GM04504 (cell line): Measurements from ENCODE around the gene TRIM7.
A peak's percentile ranks its signal among the peaks of the same experiment; 100 is the strongest.
"Not testable (repeated sequence)": the region's sequence is repeated elsewhere in the genome, so short reads cannot be mapped to it uniquely, and the experiment has no call there.

Source experiments
- DNase-seq: peaks from one replicate; pipeline ENCODE4 v3.0.0-alpha.2; 2012; ENCODE audit warnings: low read depth

TRIM7 gene

DNA sequence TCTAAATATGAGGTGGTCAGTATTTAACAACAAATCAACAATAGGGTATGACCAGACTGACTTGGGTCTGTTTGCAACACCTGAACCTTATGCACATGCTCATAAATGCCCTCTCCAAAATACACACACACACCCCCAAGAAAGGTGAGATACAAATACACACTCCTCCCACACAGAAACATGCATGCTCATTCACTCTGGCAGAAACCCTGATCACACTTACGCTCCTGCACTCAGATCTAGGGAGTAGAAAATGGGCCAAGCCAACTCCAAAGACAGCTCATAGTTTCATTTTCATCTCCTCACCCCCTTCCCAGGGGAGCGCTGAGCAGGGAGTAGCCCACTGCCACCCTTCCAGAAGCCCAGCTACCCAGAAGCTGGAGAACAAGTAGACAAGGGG is 11.3 kb downstream of the TRIM7 start:
- DNase-seq, result no peak

DNA sequence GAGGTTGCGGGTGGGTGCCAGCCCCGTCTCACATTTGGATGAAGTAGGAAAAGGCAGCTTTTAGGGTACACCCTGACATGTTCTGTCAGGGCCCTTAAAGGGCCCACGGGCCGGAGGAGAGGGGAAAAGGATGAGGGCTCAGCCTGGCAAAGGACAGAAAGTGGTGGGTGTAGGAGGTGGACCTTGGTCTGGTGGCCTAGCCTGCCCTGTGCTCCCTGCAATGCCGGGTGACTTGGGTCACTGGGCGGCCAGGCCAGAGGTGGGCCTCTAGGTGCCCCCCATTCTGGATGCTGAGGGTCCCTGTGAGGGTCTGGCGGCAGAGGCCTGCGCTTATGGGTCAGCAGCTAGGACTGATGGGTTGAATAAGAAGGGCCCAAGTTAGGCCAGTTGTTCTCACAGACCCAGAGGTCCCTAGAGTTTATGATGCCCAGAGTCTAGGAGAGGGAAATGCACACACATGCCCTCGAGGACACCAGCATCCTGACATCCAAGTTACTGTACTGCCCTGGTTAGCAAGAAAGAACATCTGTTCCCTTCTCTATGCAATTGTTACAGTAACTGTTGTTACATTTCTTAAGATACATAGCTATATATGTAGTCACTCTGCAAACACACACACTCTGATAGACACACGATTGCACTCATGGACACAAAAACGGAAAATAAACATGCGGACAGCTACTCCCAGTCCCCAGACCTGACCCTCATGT is 12.5 kb downstream of the TRIM7 start:
- no peak for DNase-seq

DNA sequence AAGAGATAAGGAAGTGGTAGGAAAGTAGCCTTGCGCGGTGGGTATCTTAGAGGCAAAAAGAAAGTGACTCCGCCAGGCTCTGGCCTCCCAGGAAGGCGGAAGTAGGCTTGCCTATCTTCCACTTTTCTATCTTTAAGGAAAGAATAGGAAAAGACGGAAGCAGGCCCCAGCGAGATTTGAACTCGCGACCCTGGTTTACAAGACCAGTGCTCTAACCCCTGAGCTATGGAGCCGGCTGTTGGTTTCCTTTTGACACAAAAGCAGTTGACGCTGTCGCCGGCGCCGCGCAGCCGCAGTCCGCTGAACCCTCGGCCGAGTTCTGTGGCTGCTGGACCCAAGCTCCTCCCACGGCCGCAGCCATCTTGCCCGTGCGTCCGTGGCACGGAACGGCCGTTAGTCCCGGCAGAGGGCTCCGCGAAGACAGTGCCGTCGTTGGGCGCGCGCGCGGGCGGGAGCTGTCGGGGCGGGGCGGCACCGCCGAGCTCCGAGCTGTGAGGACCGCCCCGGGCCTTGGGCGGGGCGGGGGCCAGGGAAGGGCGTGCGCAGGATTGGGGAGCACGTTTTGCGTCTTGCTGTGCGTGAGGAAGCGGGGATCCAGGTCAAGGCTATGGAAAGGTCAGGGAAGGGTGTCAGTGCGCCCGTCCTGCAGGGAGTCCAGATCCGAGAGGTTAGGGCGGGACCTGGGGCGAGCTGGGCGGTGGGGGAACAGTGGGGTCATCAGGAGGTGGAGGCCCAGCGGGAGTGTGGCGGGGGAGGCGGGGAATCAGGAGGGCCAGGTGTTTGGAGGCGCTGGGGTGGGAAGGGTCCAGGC is 13.3 kb downstream of the TRIM7 start:
- peak; percentile 90 for DNase-seq

DNA sequence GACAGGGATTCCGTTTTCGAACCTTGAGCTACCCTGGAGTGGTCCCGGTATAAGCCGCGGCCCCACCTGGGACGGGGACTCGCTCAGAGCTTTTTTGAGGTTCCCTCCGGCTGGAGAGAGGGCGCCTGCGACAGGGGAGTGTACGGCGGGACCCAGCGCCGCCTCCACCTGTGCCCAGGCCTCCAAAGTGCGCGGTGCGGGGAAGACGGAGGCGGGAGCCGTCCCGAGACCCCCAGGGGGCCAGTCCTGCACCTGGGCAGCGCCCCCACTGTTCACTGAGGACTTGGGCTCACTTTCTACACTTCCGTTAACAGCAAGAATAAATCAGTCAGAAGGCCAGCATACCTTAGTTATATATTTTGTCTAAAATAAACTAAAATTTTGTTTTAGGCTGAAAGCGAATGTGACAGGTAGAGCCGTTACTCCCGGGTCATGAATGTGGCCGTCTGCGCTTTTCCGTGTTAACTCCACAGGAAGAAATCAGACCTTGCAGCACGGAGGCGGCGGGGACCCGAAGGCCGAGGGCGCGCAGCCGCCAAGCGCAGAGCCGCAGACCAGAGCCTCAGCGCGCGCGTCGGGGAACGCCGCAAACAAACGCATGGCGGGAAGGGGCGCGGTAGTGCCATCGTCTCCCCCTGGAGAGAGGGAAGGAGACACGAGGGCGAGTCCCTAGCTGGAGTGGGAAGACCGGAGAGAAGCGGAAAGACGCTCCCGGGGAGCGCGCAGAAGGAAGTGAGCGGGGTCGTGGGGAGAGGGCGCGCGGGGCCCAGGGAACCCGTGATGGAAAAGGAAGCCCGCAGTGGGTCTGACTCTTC is 14.1 kb downstream of the TRIM7 start:
- DNase-seq, result no peak

DNA sequence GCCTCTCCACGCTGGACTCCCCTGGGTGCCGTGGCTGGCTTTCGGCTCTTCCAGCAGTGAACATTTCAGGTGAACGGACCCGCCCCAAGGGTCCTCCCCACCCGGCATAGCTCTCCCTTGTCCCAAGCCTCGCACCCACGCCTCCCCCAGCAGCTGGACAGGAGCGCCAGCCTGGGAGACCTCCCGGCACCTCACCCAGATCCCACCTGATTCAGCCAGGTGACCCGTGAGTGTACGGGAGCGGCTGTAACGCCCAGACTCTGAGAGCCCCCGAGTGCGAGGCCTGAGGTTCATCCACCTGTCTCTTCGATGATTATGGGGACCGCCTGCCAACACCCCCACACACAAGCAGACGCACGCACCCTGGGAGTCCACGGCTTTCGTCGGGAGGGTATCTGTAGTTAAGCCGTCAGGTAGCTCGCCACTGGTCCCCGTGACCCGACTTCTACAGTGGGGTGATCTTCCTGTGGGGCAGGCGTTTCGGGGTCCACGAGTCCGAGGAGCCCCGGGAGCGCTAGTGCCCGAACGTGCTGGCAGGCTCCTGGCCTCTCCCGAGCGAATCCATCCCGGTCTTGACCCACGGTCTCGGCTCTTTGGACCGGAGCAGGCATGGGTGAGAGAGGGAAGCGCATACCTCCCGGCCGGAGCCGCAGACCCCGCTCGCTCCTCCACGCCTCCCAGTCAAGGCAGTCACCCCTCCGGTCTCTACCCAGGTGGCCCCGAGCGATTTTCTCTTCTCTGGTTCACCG is 14.9 kb downstream of the TRIM7 start:
- DNase-seq, result no peak

DNA sequence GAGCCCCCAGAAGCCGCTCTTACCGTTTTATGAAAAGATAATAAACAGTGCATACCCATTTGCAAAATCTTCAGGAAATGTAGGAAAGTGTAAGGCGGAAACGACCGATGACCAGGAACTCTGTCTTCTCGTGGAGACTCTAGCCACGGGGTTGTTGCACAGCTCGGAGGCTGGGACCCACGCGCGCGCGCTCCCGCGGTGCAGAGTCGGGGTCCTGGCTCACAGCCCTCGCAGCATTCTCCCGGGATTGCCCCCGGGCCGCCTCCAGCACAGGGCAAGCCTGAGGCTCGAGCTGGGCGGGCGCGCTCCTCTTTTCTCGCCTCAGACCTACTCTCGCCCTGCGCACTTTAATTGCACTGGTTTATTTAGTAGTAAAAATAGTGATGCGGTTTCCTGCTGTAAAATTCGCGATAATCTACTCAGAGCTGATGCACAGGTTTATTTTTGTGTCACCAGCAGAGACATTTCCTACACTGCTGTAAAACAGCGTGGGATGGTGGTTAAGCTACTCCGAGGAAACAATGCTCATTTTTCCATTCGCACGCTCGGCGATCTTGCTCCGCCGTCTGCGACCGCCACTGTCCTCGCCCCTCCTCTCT is 15.5 kb downstream of the TRIM7 start:
- DNase-seq, result no peak

DNA sequence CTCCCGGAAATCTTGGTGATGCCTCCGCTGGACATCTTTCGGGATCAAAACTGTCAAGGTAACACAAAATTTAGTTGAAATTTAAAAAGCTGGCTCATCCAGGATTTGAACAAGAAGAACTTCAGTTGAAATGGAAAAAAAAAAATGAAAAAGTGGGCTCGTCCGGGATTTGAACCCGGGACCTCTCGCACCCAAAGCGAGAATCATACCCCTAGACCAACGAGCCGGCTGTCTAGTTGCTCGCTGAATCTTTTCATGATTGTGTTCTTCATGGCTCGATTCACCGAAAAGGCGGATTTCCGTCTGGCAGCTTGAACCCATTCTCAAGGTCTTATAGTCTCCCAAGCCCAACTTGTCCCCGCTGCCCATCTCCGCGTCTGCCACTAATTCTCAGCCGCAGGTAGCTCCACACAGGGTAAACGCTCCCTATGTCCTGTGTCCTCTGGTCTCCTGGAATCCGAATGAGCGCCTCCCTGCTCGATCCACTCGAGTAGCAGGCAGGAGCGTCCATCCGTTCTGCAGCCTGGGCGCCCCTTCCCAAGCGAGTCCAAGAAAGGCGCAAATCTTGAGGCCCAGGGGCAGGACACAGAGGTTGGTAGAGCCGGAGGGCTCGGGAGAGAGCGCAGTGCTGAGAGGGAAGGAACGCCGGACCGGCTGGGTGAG is 16.2 kb downstream of the TRIM7 start:
- DNase-seq, result no peak

DNA sequence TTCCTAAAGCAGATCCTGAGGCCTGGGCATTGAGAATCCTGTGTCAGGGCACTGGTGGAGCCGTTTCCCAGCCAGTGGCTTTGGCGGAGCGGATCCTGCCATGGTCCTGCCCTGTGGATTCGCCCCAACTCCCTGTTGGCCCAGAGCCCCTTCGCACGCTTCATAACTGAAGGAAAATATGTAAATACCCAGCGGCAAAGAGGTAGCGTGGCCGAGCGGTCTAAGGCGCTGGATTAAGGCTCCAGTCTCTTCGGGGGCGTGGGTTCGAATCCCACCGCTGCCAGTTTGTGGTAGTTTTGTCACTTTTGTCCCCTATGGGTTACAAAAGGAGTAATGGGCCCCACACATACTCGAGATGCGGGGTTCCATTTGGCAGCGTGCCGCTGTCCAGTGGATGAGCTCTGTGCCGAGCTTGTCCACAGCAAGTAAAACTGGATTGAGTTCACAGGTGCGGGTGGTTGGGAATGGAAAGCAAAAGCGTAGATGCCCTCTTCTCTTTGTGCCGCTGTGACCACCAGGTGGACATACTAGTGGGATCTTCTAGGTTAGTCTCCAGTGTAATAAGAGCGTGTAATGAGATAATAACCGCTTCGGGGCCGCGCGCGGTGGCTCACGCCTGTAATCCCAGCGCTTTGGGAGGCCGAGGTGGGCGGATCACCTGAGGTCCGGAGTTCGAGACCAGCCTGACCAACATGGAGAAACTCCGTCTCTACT is 17.3 kb downstream of the TRIM7 start:
- peak; percentile 60 for DNase-seq

DNA sequence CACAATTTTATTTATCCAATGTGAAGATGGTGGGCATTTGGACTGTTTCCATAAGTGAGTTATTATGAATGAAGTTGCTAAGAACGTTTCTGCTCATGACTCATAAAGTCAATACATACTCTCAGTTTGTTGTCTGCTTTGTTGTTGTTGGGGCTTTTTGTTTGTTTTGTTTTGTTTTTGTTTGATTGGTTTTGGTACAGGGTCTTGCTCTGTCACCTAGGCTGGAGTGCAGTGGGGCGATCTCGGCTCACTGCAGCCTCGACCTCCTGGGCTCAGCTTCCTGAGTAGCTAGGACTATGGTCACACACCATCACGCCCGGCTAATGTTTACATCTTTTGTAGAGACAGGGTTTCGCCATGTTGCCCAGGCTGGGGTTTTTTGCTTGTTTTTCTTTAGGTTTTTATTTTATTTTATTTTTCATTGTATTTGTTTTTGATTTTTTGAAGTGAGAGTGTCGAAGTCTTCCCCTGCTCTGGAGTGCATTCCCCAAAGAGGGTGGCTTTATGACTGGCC is 18.0 kb downstream of the TRIM7 start:
- DNase-seq, result no peak

DNA sequence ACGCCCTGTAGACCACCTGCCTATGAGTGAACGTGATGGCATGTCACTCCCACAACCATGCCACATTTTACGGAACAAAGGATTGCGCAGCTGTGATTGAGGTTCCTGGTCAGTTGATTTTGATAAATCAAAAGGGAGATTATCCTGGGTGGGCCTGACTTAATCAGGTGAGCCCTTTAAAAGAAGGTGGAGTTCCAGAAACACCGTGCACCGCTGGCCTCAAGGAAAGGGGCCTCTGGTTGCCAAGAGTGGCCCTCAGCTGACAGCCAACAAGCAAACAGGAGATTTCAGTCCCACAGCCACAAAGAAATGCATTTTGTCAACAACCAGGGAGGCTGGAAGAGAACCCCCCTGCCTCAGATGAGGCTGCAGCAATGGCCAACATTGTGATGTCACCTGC is 19.0 kb downstream of the TRIM7 start:
- DNase-seq, result no peak

DNA sequence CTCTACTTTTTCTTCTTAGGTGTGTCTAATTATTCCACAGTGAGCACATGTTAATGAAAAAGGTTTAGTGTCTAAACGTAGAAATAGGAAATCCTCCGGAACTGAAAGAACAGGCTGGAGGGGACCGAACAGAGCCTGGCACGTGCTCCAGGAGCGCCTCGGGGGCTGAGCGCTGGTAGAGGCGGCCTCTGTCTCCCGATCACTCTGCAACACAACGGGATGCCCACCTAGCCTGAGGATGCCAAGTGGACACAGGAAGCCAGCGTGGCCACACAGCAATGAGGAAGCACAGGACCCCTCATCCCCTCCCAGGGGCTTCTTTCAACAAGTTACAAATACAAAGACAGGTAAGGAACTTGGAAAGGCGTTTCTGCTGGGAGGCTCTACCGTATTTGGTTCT is 19.4 kb downstream of the TRIM7 start:
- no peak for DNase-seq

DNA sequence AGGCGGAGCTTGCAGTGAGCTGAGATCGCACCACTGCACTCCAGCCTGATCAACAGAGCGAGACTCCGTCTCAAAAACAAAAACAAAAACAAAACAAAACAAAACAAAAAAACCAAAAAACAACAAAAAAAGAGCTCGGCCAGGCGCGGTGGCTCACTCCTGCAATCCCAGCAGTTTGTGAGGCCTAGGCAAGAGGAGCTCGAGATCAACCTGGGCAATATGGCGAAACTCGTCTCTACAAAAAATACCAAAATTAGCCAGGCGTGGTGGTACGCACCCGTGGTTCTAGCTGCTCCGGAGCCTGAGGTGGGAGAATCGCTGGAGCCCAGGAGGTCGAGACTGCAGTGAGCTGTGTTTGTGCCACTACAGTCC is 20.2 kb downstream of the TRIM7 start:
- DNase-seq, result no peak

DNA sequence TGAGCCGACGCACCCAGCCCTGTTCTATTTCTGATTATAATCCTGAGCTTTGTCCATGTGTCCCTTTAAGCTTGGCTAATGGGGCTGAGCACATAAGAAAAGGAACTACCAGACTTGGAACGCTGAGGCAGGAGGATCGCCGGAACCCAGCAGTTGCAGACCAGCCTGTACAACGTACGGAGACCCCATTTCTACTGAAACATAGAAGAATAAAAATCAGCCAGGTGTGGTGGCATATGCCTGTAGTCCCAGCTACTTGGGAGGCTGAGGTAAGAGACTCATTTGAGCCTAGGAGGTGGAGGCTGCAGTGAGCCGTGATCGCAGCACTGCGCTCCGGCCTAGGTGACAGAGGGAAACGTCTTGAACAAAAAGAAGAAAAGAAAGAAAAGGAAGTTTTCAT is 22.3 kb downstream of the TRIM7 start:
- DNase-seq, result no peak

DNA sequence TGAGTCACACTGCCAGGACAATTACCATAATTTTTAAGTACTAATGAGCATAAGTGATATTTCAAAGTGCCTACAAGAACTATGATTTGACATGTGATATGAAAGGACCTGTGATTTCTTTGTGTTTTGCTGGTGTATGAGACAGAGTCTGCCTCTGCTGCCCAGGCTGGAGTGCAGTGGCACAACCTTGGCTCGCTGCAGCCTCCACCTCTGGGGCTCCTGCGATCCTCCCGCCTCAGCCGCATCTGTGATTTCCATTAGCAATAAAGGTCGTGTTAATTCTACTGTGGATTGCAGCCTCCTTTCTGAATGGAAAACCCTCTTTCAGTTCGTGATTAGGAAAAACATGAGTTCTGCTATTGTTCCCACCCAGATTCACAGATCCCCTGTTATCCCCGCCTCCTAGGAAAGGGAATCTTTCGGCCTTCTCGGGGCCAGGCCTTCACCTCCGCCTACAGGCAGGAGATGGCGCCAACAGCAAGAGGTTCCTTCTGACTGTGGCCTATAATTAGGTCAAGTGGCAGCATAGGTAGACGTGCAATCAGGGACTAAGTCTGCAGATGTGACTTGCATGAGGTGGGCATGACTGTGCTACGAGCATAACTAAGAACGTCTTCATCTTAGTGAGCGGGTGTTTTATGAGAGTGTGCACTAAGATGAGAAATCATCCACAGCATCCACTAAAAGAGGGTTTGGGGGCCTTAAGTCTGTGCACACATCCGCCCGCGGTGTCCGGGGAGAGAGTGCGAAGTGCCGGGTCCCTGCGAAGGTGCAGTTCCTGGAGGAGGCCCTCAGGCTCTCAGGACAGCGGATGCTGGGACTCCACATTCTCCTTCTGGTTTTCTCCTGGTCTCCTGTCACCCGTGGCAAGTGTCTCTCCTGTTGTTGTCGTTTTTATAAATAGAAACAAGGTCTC is 23.1 kb downstream of the TRIM7 start:
- no peak for DNase-seq

DNA sequence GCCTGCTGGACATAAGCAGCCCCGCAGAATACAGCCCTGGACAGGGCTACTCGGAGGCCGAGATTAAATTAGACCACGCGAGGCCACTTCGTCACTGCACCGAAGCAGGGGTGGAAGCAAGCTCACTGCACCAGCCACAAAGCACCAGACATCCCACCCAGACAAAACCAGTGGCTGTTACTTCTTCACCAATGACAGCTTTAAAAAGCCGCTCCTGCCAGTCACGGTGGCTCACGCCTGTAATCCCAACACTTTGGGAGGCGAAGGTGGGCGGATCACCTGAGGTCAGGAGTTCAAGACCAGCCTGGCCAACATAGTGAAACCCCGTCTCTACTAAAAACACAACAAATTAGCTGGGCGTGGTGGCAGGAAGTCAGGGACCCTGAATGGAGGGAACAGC is 27.4 kb downstream of the TRIM7 start:
- DNase-seq, result not testable (repeated sequence)

DNA sequence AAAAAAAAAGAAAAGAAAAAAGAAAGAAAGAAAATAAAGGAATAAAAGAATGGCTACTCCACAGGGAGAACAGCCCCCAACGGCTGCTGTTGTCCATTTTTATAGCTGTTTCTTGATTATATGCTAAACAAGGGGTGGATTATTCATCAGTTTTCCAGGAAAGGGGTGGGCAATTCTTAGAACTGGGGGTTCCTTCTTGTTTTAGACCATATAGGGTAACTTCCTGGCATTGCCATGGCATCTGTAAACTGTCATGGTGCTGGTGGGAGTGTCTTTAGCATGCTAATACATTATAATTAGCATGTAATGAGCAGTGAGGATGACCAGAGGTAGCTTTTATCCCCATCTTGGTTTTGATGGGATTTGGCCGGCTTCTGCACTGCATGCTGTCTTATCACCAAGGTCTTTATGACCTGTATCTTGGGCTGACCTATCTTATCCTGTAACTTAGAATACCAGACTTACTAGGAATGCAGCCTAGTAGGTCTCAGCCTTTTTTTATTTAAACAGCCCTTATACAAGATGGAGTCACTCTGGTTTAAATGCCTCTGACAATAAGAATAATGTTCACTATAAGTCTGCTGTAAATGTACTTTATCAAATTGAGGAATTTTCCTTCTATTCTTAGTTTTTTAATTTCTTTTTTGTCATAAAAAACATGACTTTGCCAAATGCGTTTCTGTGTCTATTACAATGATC is 28.6 kb downstream of the TRIM7 start:
- no peak for DNase-seq

DNA sequence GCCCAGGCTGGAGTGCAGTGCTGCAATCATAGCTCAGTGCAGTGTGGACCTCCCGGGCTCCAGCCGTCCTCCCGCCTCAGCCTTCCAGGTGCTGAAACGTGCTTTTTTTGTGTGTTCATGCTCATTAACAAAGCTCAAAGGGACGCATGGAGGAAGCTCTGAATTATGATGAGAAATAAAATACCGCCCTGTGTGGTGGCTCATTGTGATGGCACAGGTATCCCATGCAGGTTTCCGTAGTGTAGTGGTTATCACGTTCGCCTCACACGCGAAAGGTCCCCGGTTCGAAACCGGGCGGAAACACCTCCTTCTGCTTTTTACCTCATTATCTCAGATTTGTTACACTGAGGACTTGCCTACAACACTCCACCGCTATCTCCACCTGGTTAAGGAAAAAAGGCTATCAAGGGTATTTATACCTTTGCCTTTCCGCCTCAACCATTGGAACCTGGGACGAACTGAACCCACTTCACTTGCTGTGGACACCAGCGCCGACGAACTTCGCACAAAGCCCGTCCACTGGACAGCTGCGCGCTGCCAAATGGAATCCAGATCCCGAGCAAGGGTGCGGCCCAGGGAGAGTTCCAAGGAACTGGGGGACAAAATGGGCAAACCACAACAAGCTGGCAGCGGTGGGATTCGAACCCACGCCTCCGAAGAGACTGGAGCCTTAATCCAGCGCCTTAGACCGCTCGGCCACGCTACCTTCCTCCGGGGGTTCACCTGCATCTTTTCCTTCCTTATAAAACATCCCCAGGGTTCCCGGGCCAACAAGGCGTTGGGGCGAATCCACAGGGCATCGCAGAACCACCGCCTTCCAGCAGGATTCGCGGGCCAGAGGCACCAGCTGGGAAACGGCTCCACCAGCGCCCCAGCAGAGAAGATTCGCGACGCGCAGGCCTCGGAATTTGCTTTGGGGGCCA is 31.3 kb downstream of the TRIM7 start:
- no peak for DNase-seq

DNA sequence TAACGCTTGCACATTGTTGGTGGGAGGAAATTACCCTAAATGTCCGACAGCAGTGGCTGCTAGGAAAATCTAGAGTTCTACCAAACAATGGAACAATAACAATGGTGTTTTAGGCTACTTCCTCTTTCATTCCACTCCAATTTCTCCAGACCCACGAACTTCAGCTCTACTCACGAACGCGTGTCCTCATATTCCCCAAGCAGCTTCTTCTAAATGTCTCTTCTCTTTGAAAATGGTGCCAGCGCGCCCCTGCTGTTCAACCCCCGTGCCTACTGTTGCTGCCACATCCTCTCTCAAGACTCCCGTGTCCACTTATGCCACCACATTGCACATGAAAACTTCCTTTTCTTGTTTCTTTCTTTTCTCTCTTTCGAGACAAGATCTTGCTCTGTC is 32.0 kb downstream of the TRIM7 start:
- DNase-seq, result no peak
